PC-9 (cell line): ENCODE data around the gene ARHGAP45. TPM values are rescaled to one million over a fixed set of nuclear protein-coding genes. Genes with fewer than 3 reads are reported as not detected.

ENCODE experiments used
- BruUV-seq: library from RNA; stranded (reverse); fragments of 400-500 nt; replicated peaks from 2 replicates; lab custom pipeline; 2021; lab: Mats Ljungman, UMichigan
- CTCF ChIA-PET: fragments of 300-600 bp; sonication (Branson Sonifier 250); formaldehyde crosslinking; loops from one replicate; lab custom pipeline; 2022; ENCODE audit warnings: antibody characterized with exemption; lab: Charles Lee
- POLR2A ChIA-PET: fragments of 300-600 bp; sonication (Branson Sonifier 250); formaldehyde crosslinking; loops from one replicate; lab custom pipeline; 2022; ENCODE audit warnings: antibody characterized with exemption; ENCODE audit not compliant: unreplicated experiment; lab: Charles Lee
- DNase-seq, 2 experiments: peaks; one replicate each; pipeline versions ENCODE4 v3.0.0 to v3.0.0-alpha.2; 2015 to 2022; ENCODE audit warnings: mixed read lengths in 1 of 2
- H2AFZ ChIP-seq: fragments of 200-600 bp; sonication (generic); 2 replicates; pipeline ENCODE4 v1.8.1; 2017; ENCODE audit warnings: antibody characterized with exemption
- H3F3A ChIP-seq: fragments of 200-600 bp; sonication (generic); 2 replicates; pipeline ENCODE4 v1.8.1; 2017; ENCODE audit warnings: antibody characterized with exemption, mild to moderate bottlenecking, low read depth; ENCODE audit not compliant: insufficient read depth
- H3K27ac ChIP-seq: fragments of 200-600 bp; sonication (generic); 2 replicates; pipeline ENCODE4 v1.6.1; 2016; ENCODE audit warnings: mixed run types
- H3K27me3 ChIP-seq: fragments of 200-600 bp; sonication (generic); 2 replicates; pipeline ENCODE4 v1.6.1; 2016; ENCODE audit warnings: low read depth, mixed run types; ENCODE audit not compliant: insufficient read depth
- H3K36me3 ChIP-seq: fragments of 200-600 bp; sonication (generic); 2 replicates; pipeline ENCODE4 v1.6.1; 2016; ENCODE audit warnings: low read depth, mixed run types
- H3K4me1 ChIP-seq: fragments of 200-600 bp; sonication (generic); replicated peaks from 2 replicates; pipeline ENCODE4 v1.6.1; 2016; ENCODE audit warnings: mixed run types; ENCODE audit not compliant: insufficient read depth
- H3K4me2 ChIP-seq: fragments of 200-600 bp; sonication (generic); 2 replicates; pipeline ENCODE4 v1.6.1; 2017; ENCODE audit warnings: mixed run types
- H3K4me3 ChIP-seq: fragments of 200-600 bp; sonication (generic); 2 replicates; pipeline ENCODE4 v1.6.1; 2016; ENCODE audit warnings: mixed run types
- H3K79me2 ChIP-seq: fragments of 200-600 bp; sonication (generic); 2 replicates; pipeline ENCODE4 v1.6.1; 2017; ENCODE audit warnings: low read depth, mixed run types
- H3K9me2 ChIP-seq: fragments of 200-600 bp; sonication (generic); 2 replicates; pipeline ENCODE4 v1.8.1; 2017; ENCODE audit warnings: mild to moderate bottlenecking; ENCODE audit not compliant: insufficient read depth
- H3K9me3 ChIP-seq: fragments of 200-600 bp; sonication (generic); 2 replicates; pipeline ENCODE4 v1.8.1; 2016; ENCODE audit warnings: low read depth; ENCODE audit not compliant: insufficient read depth
- H4K20me1 ChIP-seq: fragments of 200-600 bp; sonication (generic); 2 replicates; pipeline ENCODE4 v1.8.1; 2017; ENCODE audit not compliant: insufficient read depth
- EZH2 ChIP-seq: fragments of 200-600 bp; sonication (generic); IDR thresholded peaks from 2 replicates; pipeline ENCODE4 v1.8.0; 2017; ENCODE audit warnings: antibody characterized with exemption, low read depth
- intact Hi-C: fragments of 100-400 bp; cut with micrococcal nuclease; formaldehyde crosslinking; loops from one replicate; pipeline ENCODE4 v1.10.0; 2022; ENCODE audit not compliant: unreplicated experiment
- total RNA-seq: library from RNA; stranded (reverse); gene quantifications from 2 replicates; pipeline ENCODE4 v1.2.3, GENCODE V29; 2021
- TF ChIP-seq, protein P1 (sequence below): fragments of 200-600 bp; sonication (generic); conservative IDR thresholded peaks from 2 replicates; pipeline ENCODE4 v1.6.1; 2017; ENCODE audit warnings: mixed run types, antibody characterized with exemption, mild to moderate bottlenecking, moderate library complexity

Gene ARHGAP45
- total RNA-seq, 1 experiment from 2014 or later, result 20.2 TPM

DNA sequence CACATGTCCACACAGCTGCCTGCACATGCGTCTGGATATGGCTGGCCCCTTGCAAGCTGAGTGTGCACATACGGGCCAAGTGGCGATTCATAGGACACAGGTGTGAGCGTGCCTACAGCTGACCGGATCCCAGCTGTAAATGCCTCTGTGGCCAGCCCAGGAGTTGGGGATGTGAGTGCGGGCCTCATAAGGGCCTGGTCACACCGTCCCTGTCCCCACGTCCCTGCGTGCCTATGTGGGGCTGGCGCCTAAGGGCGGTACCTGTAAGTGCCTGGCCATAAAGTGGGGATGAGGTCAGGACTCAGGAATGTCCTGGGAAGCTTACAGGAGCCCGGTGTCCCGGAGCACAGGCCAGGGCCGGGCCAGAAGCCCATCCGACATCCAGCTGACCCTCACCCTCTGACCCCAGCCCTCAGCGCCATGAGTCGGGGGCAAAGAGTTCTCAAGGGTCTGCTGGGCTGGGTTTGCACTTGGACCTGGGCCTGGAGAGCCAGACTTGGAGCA lies 1.3 kb upstream of the ARHGAP45 start:
- Histone ChIP-seq H3K79me2 (no peaks in the 10 kb centered on the region), H3K4me1 (peaks cover 19% of the 10 kb centered on the region), H3K9me2 (no peaks in the 10 kb centered on the region), H3K27ac (peak overlapping the region; percentile 57), H3K27me3 (no peaks in the 10 kb centered on the region), H3K4me3 (peak overlapping the region; percentile 71; the same call in 1 of the 2 replicates), H2AFZ (no peak overlapping the region), H3K36me3 (no peaks in the 10 kb centered on the region), H4K20me1 (no peaks in the 10 kb centered on the region), H3K4me2 (peak overlapping the region; percentile 97), H3K9me3 (no peaks in the 10 kb centered on the region), H3F3A (peaks cover 30% of the 10 kb centered on the region)
- BruUV-seq, result no TSS peak
- ChIA-PET CTCF (no interaction called here), POLR2A (interaction anchor here (0.5 to 0.6 kb wide), 2 partner anchors 38 to 203 kb away, joined by 3 to 27 read pairs; partner anchors contain the start of gene CIRBP)
- intact Hi-C loops, result loop anchor here (5.0 kb wide), 1 partner anchor 37 kb away; the partner anchor contains the start of gene GPX4
- DNase-seq, result peak; percentile 71 to 77
- no peak for TF ChIP-seq EZH2
- TF ChIP-seq, protein P1, sequence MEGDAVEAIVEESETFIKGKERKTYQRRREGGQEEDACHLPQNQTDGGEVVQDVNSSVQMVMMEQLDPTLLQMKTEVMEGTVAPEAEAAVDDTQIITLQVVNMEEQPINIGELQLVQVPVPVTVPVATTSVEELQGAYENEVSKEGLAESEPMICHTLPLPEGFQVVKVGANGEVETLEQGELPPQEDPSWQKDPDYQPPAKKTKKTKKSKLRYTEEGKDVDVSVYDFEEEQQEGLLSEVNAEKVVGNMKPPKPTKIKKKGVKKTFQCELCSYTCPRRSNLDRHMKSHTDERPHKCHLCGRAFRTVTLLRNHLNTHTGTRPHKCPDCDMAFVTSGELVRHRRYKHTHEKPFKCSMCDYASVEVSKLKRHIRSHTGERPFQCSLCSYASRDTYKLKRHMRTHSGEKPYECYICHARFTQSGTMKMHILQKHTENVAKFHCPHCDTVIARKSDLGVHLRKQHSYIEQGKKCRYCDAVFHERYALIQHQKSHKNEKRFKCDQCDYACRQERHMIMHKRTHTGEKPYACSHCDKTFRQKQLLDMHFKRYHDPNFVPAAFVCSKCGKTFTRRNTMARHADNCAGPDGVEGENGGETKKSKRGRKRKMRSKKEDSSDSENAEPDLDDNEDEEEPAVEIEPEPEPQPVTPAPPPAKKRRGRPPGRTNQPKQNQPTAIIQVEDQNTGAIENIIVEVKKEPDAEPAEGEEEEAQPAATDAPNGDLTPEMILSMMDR, result no peak

DNA sequence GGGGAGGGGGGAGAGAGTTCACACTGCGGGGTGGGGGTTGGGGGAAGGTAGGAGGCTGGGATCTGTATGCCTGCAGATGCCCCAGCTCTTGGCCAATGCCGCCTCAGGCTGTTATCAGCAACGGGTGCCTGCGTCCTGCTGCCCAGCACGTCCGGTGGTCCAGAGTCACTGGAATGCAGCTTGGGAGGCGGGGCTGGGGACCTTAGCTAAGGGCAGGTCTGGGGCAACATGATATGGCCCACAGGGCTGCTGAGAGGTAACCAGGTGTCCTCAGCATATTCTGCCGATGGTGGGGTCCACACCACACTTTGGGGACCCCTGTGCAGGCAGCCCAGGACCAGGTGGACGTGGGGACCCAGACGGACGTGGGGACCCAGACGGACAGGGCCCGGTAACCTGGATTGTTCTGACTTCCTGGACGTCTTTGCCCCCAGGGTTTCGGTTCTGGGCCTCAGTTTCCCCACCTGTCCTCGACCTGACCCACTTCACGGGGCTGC lies 668 bp upstream of the ARHGAP45 start:
- Histone ChIP-seq H3K27ac (peak overlapping the region; percentile 57), H3K79me2 (no peaks in the 10 kb centered on the region), H3K9me2 (no peaks in the 10 kb centered on the region), H3F3A (peaks cover 30% of the 10 kb centered on the region), H3K4me1 (peaks cover 19% of the 10 kb centered on the region), H3K36me3 (no peaks in the 10 kb centered on the region), H4K20me1 (no peaks in the 10 kb centered on the region), H3K9me3 (no peaks in the 10 kb centered on the region), H3K4me2 (peak overlapping the region; percentile 97), H2AFZ (no peak overlapping the region), H3K4me3 (peak overlapping the region; percentile 71), H3K27me3 (no peaks in the 10 kb centered on the region)
- CTCF ChIA-PET, result no interaction called here
- TF ChIP-seq EZH2, result no peak
- TF ChIP-seq, protein P1, result no peak
- DNase-seq, result peak; percentile 77 to 81
- intact Hi-C loops, result loop anchor here (5.0 kb wide), 1 partner anchor 36 kb away; the partner anchor contains the start of gene GPX4
- POLR2A ChIA-PET, result interaction anchor here (0.5 kb wide), 1 partner anchor 203 kb away, joined by 3 read pairs; the partner anchor contains the start of gene CIRBP
- no TSS peak for BruUV-seq

DNA sequence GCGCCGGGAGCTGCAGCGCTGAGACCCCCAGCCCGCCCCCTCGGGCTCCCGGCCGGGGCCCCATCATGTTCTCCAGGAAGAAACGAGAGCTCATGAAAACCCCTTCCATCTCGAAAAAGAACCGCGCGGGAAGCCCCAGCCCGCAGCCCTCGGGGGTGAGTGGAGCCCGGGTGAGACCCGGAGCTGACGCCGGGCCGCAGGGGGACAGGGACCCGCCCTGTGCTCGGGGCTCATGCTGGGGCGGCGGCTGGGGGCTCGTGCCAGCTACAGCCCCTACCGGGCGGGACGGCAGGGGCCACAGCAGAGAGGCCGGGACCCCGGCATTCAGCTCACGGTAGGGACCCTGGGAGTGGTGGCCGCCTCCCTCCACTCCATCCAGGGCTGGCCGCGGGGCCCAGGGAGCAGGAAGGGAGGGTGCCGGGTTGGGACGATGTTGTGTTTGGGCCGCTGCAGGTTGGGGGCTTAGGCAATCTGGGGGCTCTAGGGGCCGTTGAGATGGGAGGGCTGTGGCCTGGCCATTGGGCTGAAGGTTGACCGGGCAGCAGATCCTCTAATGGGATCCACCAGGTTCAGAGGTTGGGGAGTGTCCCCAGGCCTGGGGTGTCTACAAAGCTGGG lies 482 bp downstream of the ARHGAP45 start:
- ChIA-PET CTCF (interaction anchor here (0.6 kb wide), 1 partner anchor 195 kb away, joined by 3 read pairs; no protein-coding TSS in a partner anchor), POLR2A (interaction anchor here (0.5 to 0.7 kb wide), 3 partner anchors 50 to 598 kb away, joined by 3 to 6 read pairs (median 3); no protein-coding TSS in a partner anchor)
- TF ChIP-seq, protein P1, result no peak
- TF ChIP-seq EZH2, result no peak
- Histone ChIP-seq H3K4me3 (peak overlapping the region; percentile 71), H3F3A (peaks cover 38% of the 10 kb centered on the region), H3K4me1 (peaks cover 19% of the 10 kb centered on the region), H3K9me2 (no peaks in the 10 kb centered on the region), H4K20me1 (no peaks in the 10 kb centered on the region), H3K27me3 (no peaks in the 10 kb centered on the region), H3K79me2 (no peaks in the 10 kb centered on the region), H3K4me2 (peak overlapping the region; percentile 97), H3K36me3 (no peaks in the 10 kb centered on the region), H3K9me3 (no peaks in the 10 kb centered on the region), H3K27ac (no peak overlapping the region), H2AFZ (peak overlapping the region; percentile 79)
- intact Hi-C loops, result loop anchor here (5.0 kb wide), 1 partner anchor 35 kb away; the partner anchor contains the start of gene GPX4
- DNase-seq, result no peak
- no TSS peak for BruUV-seq
